Mesendoderm (in vitro differentiated cells): ENCODE measurements around the gene GLYR1.

Source experiments
- DNase-seq: peaks from one replicate; pipeline ENCODE4 v3.0.0; 2013
- H2AK5ac ChIP-seq: 2 replicates; pipeline ENCODE4 v1.6.1; 2013; ENCODE audit warnings: low read length, inconsistent platforms
- H2BK120ac ChIP-seq: 2 replicates; pipeline ENCODE4 v1.6.1; 2013; ENCODE audit warnings: low read depth, mild to moderate bottlenecking, low read length, moderate library complexity, mixed read lengths
- H2BK15ac ChIP-seq: replicated peaks from 2 replicates; pipeline ENCODE4 v1.6.1; 2013; ENCODE audit warnings: low read depth, mild to moderate bottlenecking, moderate library complexity
- H2BK5ac ChIP-seq: 2 replicates; pipeline ENCODE4 v1.6.1; 2013; ENCODE audit warnings: low read length, inconsistent platforms
- H3K18ac ChIP-seq: 2 replicates; pipeline ENCODE4 v1.6.1; 2013; ENCODE audit warnings: mild to moderate bottlenecking, low read length, mixed read lengths
- H3K23ac ChIP-seq: one replicate; pipeline ENCODE4 v1.6.1; 2013; ENCODE audit warnings: low read length
- H3K27ac ChIP-seq: 2 replicates; pipeline ENCODE4 v1.5.1; 2013; ENCODE audit warnings: low read depth, mild to moderate bottlenecking, inconsistent platforms, low read length, moderate library complexity
- H3K27me3 ChIP-seq: 2 replicates; pipeline ENCODE4 v1.6.1; 2013; ENCODE audit warnings: low read length, control low read depth, mild to moderate bottlenecking, inconsistent platforms; ENCODE audit not compliant: insufficient read depth, poor library complexity
- H3K36me3 ChIP-seq: 2 replicates; pipeline ENCODE4 v1.6.1; 2013; ENCODE audit warnings: low read length, inconsistent platforms; ENCODE audit not compliant: control insufficient read depth, insufficient read depth
- H3K4ac ChIP-seq: one replicate; pipeline ENCODE4 v1.6.1; 2013; ENCODE audit warnings: low read depth, mild to moderate bottlenecking, low read length, moderate library complexity
- H3K4me1 ChIP-seq: 2 replicates; pipeline ENCODE4 v1.6.1; 2013; ENCODE audit warnings: low read depth, low read length, inconsistent platforms; ENCODE audit not compliant: control insufficient read depth
- H3K4me2 ChIP-seq: 2 replicates; pipeline ENCODE4 v1.6.1; 2013; ENCODE audit warnings: low read length
- H3K4me3 ChIP-seq: 2 replicates; pipeline ENCODE4 v1.5.1; 2013; ENCODE audit warnings: mild to moderate bottlenecking, low read length
- H3K56ac ChIP-seq: one replicate; pipeline ENCODE4 v1.6.1; 2013; ENCODE audit warnings: low read length
- H3K79me1 ChIP-seq: 2 replicates; pipeline ENCODE4 v1.6.1; 2013; ENCODE audit warnings: low read length, inconsistent platforms
- H3K79me2 ChIP-seq: 2 replicates; pipeline ENCODE4 v1.6.1; 2013; ENCODE audit warnings: mild to moderate bottlenecking, low read length; ENCODE audit not compliant: control insufficient read depth, insufficient read depth
- H3K9ac ChIP-seq: 2 replicates; pipeline ENCODE4 v1.6.1; 2013; ENCODE audit warnings: low read length, inconsistent platforms
- H4K5ac ChIP-seq: one replicate; pipeline ENCODE4 v1.6.1; 2013; ENCODE audit warnings: low read length
- H4K8ac ChIP-seq: one replicate; pipeline ENCODE4 v1.6.1; 2013; ENCODE audit warnings: low read depth, mild to moderate bottlenecking, control low read depth, low read length, moderate library complexity
- WGBS: extraction: QIAGEN DNeasy Blood & Tissue Kit; methylation state at CpG from one replicate; pipeline ENCODE4 v1.1.7; 2013; ENCODE audit warnings: low lambda C conversion rate, missing lambda C conversion rate; ENCODE audit not compliant: insufficient coverage; ENCODE audit errors: extremely low coverage; 5-methylcytosine and 5-hydroxymethylcytosine counted together

GLYR1 gene

GRCh38 chr16:4892361-4893102, 45.4 kb upstream of the GLYR1 start:
- Histone ChIP-seq H2BK120ac (no peak overlapping the region), H4K8ac (no peak overlapping the region), H3K56ac (no peak overlapping the region), H3K4me1 (no peaks in the 10 kb centered on the region), H3K27me3 (no peaks in the 10 kb centered on the region), H3K4me3 (no peak overlapping the region), H3K4me2 (no peak overlapping the region), H3K23ac (no peak overlapping the region), H3K79me1 (no peaks in the 10 kb centered on the region), H3K27ac (no peak overlapping the region), H4K5ac (no peak overlapping the region), H2BK15ac (no peak overlapping the region), H2BK5ac (no peak overlapping the region), H3K36me3 (no peaks in the 10 kb centered on the region), H3K4ac (no peak overlapping the region), H3K79me2 (no peaks in the 10 kb centered on the region), H3K9ac (no peak overlapping the region), H2AK5ac (no peak overlapping the region), H3K18ac (no peak overlapping the region)
- DNase-seq = no peak
- WGBS = no CpG with 5 or more reads among the region's 23 CpGs

- H4K5ac ChIP-seq = no peak overlapping the region
- no peak overlapping the region for H2AK5ac ChIP-seq
- peaks cover 2% of the 10 kb centered on the region for H3K36me3 ChIP-seq
- no peak for DNase-seq
- no peak overlapping the region for H3K27ac ChIP-seq
- no peak overlapping the region for H3K18ac ChIP-seq
- H3K4ac ChIP-seq = no peak overlapping the region
- H3K9ac ChIP-seq = no peak overlapping the region
- H2BK120ac ChIP-seq = no peak overlapping the region
- no peak overlapping the region for H3K4me2 ChIP-seq
- no peak overlapping the region for H4K8ac ChIP-seq
- no peaks in the 10 kb centered on the region for H3K79me2 ChIP-seq
- H3K27me3 ChIP-seq = no peaks in the 10 kb centered on the region
- no peak overlapping the region for H3K4me3 ChIP-seq
- no peaks in the 10 kb centered on the region for H3K4me1 ChIP-seq
- no peak overlapping the region for H3K56ac ChIP-seq
- no peak overlapping the region for H2BK15ac ChIP-seq
- no CpG with 5 or more reads among the region's 12 CpGs for WGBS
- H3K79me1 ChIP-seq = no peaks in the 10 kb centered on the region
- H3K23ac ChIP-seq = no peak overlapping the region
- no peak overlapping the region for H2BK5ac ChIP-seq
Measured at GRCh38 chr16:4891886-4892216, 44.8 kb upstream of the GLYR1 start.

- peaks cover 2% of the 10 kb centered on the region for H3K36me3 ChIP-seq
- WGBS = no CpG with 5 or more reads among the region's 16 CpGs
Measured at GRCh38 chr16:4891097-4891885, 44.2 kb upstream of the GLYR1 start.

GRCh38 chr16:4890686-4891085, 43.6 kb upstream of the GLYR1 start:
- Histone ChIP-seq H3K79me1 (no peaks in the 10 kb centered on the region), H3K56ac (no peak overlapping the region), H3K4me3 (no peak overlapping the region), H3K4me2 (no peak overlapping the region), H3K18ac (no peak overlapping the region), H3K4ac (no peak overlapping the region), H3K9ac (no peak overlapping the region), H3K27ac (no peak overlapping the region), H4K8ac (no peak overlapping the region), H3K4me1 (no peaks in the 10 kb centered on the region), H3K36me3 (peaks cover 2% of the 10 kb centered on the region), H3K23ac (no peak overlapping the region), H2AK5ac (no peak overlapping the region), H2BK120ac (no peak overlapping the region), H3K27me3 (no peaks in the 10 kb centered on the region), H4K5ac (no peak overlapping the region), H2BK5ac (no peak overlapping the region), H2BK15ac (no peak overlapping the region), H3K79me2 (no peaks in the 10 kb centered on the region)
- no CpG with 5 or more reads among the region's 16 CpGs for WGBS
- DNase-seq = no peak

More at GRCh38 chr16:4891097-4891885, 44.2 kb upstream of the GLYR1 start:
- Histone ChIP-seq H2BK15ac (no peak overlapping the region), H3K4ac (no peak overlapping the region), H2BK120ac (no peak overlapping the region), H2AK5ac (no peak overlapping the region), H3K4me3 (no peak overlapping the region), H3K79me2 (no peaks in the 10 kb centered on the region), H3K4me1 (no peaks in the 10 kb centered on the region), H3K27ac (no peak overlapping the region), H3K9ac (no peak overlapping the region), H2BK5ac (no peak overlapping the region), H3K79me1 (no peaks in the 10 kb centered on the region), H3K27me3 (no peaks in the 10 kb centered on the region), H3K56ac (no peak overlapping the region), H3K23ac (no peak overlapping the region), H3K18ac (no peak overlapping the region), H4K5ac (no peak overlapping the region), H4K8ac (no peak overlapping the region), H3K4me2 (no peak overlapping the region)
- DNase-seq = no peak

GRCh38 chr16:4890026-4890425, 42.9 kb upstream of the GLYR1 start:
- no peak overlapping the region for H4K8ac ChIP-seq
- no peak overlapping the region for H4K5ac ChIP-seq
- no CpG with 5 or more reads among the region's 11 CpGs for WGBS
- no peak overlapping the region for H3K4me2 ChIP-seq
- H2AK5ac ChIP-seq = no peak overlapping the region
- H3K4ac ChIP-seq = no peak overlapping the region
- no peak overlapping the region for H2BK5ac ChIP-seq
- no peaks in the 10 kb centered on the region for H3K27me3 ChIP-seq
- H3K36me3 ChIP-seq = peaks cover 2% of the 10 kb centered on the region
- H3K56ac ChIP-seq = no peak overlapping the region
- H3K27ac ChIP-seq = no peak overlapping the region
- no peak overlapping the region for H2BK15ac ChIP-seq
- H3K4me1 ChIP-seq = no peaks in the 10 kb centered on the region
- no peak overlapping the region for H2BK120ac ChIP-seq
- no peak overlapping the region for H3K4me3 ChIP-seq
- no peak for DNase-seq
- H3K9ac ChIP-seq = no peak overlapping the region
- H3K23ac ChIP-seq = no peak overlapping the region
- H3K79me2 ChIP-seq = no peaks in the 10 kb centered on the region
- H3K79me1 ChIP-seq = no peaks in the 10 kb centered on the region
- H3K18ac ChIP-seq = no peak overlapping the region
